Keratinocyte (primary cell): ENCODE data around the gene ISYNA1. TPM values are rescaled to one million over a fixed set of nuclear protein-coding genes. Genes with fewer than 3 reads are reported as not detected.

ENCODE experiments used
- DNase-seq: peaks from one replicate; pipeline ENCODE4 v3.0.0-alpha.2; 2011; ENCODE audit warnings: low read depth, missing footprints, low spot score
- FAIRE-seq: peaks from 2 replicates; lab custom pipeline; 2011; peaks lifted over from hg19 to GRCh38; lab: Jason Lieb, UNC
- H2AFZ ChIP-seq: 2 replicates; pipeline ENCODE4 v1.6.0; 2012; ENCODE audit warnings: low read length, control low read depth, inconsistent platforms; ENCODE audit not compliant: control insufficient read depth
- H3K27ac ChIP-seq: 2 replicates; pipeline ENCODE4 v1.5.1; 2011; ENCODE audit warnings: low read length; ENCODE audit not compliant: control insufficient read depth, insufficient read depth
- H3K27me3 ChIP-seq: 3 replicates; pipeline ENCODE4 v1.6.0; 2011; ENCODE audit warnings: low read length; ENCODE audit not compliant: control insufficient read depth, insufficient read depth; ENCODE audit errors: extremely low read depth
- H3K36me3 ChIP-seq, 2 experiments: 2 replicates in 1 of 2; 3 replicates in 1 of 2; pipeline ENCODE4 v1.5.1; 2011; ENCODE audit warnings: low read length in 2 of 2, mild to moderate bottlenecking in 1 of 2; ENCODE audit not compliant: control insufficient read depth in 2 of 2, insufficient read depth in 2 of 2; ENCODE audit errors: extremely low read depth in 1 of 2
- H3K4me1 ChIP-seq: 3 replicates; pipeline ENCODE4 v1.5.1; 2011; ENCODE audit warnings: low read length; ENCODE audit not compliant: control insufficient read depth, insufficient read depth; ENCODE audit errors: extremely low read depth
- H3K4me2 ChIP-seq: 3 replicates; pipeline ENCODE4 v1.6.0; 2011; ENCODE audit warnings: low read depth, low read length; ENCODE audit not compliant: control insufficient read depth, insufficient read depth; ENCODE audit errors: extremely low read depth
- H3K4me3 ChIP-seq, 3 experiments: fragments of 200-600 bp in 1 of 3; sonication (generic) in 1 of 3; 2 replicates in 2 of 3; 3 replicates in 1 of 3; pipeline ENCODE4 v1.5.1; 2011 to 2016; ENCODE audit warnings: low read length in 3 of 3, mild to moderate bottlenecking in 3 of 3, control low read depth in 2 of 3, inconsistent platforms in 1 of 3, low read depth in 1 of 3, mixed read lengths in 1 of 3, mixed run types in 1 of 3, moderate library complexity in 1 of 3; ENCODE audit not compliant: control insufficient read depth in 2 of 3, insufficient read depth in 2 of 3; ENCODE audit errors: extremely low read depth in 1 of 3
- H3K79me2 ChIP-seq: 2 replicates; pipeline ENCODE4 v1.6.0; 2012; ENCODE audit warnings: low read length; ENCODE audit not compliant: control insufficient read depth, insufficient read depth
- H3K9ac ChIP-seq: 3 replicates; pipeline ENCODE4 v1.6.0; 2011; ENCODE audit warnings: low read length; ENCODE audit not compliant: control insufficient read depth, insufficient read depth; ENCODE audit errors: extremely low read depth
- H3K9me1 ChIP-seq: 3 replicates; pipeline ENCODE4 v1.6.0; 2011; ENCODE audit warnings: low read length; ENCODE audit not compliant: control insufficient read depth, insufficient read depth; ENCODE audit errors: extremely low read depth
- H3K9me3 ChIP-seq: 2 replicates; pipeline ENCODE4 v1.5.1; 2012; ENCODE audit warnings: low read depth, low read length; ENCODE audit not compliant: control insufficient read depth
- H4K20me1 ChIP-seq: 3 replicates; pipeline ENCODE4 v1.6.0; 2011; ENCODE audit warnings: low read length; ENCODE audit not compliant: control insufficient read depth, insufficient read depth; ENCODE audit errors: extremely low read depth
- CTCF ChIP-seq, 3 experiments: IDR thresholded peaks in 1 of 3; conservative IDR thresholded peaks in 1 of 3; optimal IDR thresholded peaks in 1 of 3; 2 replicates in 2 of 3; 3 replicates in 1 of 3; pipeline versions ENCODE3 to v1.5.1; 2011; ENCODE audit warnings: low read length in 3 of 3, mild to moderate bottlenecking in 3 of 3, moderate library complexity in 2 of 3, control low read depth in 1 of 3, inconsistent platforms in 1 of 3; ENCODE audit not compliant: insufficient read depth in 2 of 3; ENCODE audit errors: extremely low read depth in 1 of 3
- EZH2 ChIP-seq: IDR thresholded peaks from one replicate; pipeline ENCODE4 v1.6.1; 2012; ENCODE audit warnings: inconsistent platforms, mild to moderate bottlenecking, low read length, moderate library complexity
- dilution Hi-C: fragments of 300-500 bp; cut with MboI; formaldehyde crosslinking; loops from one replicate; pipeline ENCODE4 v1.7.0; 2020; ENCODE audit warnings: low sequenced_read_pairs; ENCODE audit not compliant: extremely low pct_ligation_motif_present
- polyA plus RNA-seq, 5 experiments: library from polyadenylated mRNA; depleted of rRNA in 3 of 5; stranded (reverse) in 3 of 5; stranded (forward) in 1 of 5; unstranded in 1 of 5; fragments of >200 nt; gene quantifications; 1 replicate in 1 of 5; 2 replicates in 3 of 5; 3 replicates in 1 of 5; pipeline versions ENCODE4 v1.2.1 to v1.2.3, GENCODE V29; 2011 to 2012; ENCODE audit warnings: missing spikeins in 2 of 5, low read depth in 1 of 5, low replicate concordance in 1 of 5

ISYNA1 gene
- polyA plus RNA-seq, 1 donor (not counting 4 experiments of a cell fraction or from before 2014, with no cell fraction given): 3.5 TPM

DNA sequence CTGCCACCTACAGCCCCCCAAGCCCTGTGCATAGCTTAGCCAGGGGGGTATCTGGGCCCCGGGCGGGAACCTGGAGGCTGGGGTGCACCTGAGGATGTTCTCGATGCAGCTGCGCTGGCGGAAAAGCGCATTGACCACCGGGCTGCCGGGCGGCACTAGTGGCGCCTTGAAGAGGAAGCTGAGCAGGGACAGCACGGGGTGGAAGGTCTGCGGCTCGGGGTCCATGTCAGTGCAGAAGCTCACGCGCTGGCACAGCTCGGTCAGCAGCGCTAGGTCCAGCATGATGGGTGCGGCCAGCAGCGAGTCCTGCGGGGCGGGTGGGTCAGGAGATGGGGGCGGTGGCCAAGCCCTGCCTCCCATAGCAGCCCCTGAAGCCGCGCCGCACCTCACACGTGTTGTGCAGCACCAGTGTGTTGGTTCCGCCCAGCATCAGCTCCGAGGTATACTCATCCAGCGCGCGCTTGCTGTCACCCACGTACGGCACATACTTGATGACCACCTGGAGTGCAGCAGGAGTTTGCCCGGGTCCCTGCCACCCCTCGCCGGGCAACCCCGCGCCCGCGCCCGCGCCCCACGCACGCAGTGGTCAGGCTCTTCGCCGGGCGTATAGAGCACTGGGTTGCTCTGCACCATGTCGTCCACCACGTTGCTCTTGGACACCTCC, 2.6 kb downstream of the ISYNA1 start:
- no peak overlapping the region for H3K9ac ChIP-seq
- TF ChIP-seq EZH2 (no peak), CTCF (optimal IDR thresholded peaks at IDR 0.05 in 1 of 3, IDR thresholded peaks at IDR 0.05 in 1 of 3, conservative IDR thresholded peaks at IDR 0.05 in 1 of 3; ENCODE audit: extremely low read depth in 1 of 3, insufficient read depth in 2 of 3, low read length in 3 of 3) (no peak)
- no peaks in the 10 kb centered on the region for H3K27me3 ChIP-seq
- no peak for FAIRE-seq
- H4K20me1 ChIP-seq: no peaks in the 10 kb centered on the region
- no peak for DNase-seq
- H3K36me3 ChIP-seq: peaks cover 0 to 1% of the 10 kb centered on the region in 2 experiments
- no peak overlapping the region for H3K27ac ChIP-seq
- H2AFZ ChIP-seq: no peak overlapping the region
- H3K4me1 ChIP-seq: peaks cover 20% of the 10 kb centered on the region
- H3K9me1 ChIP-seq: peaks cover 5% of the 10 kb centered on the region
- no peaks in the 10 kb centered on the region for H3K9me3 ChIP-seq
- dilution Hi-C loops: no loop called here
- no peak overlapping the region for H3K4me2 ChIP-seq
- H3K79me2 ChIP-seq: no peaks in the 10 kb centered on the region
- no peak overlapping the region for H3K4me3 ChIP-seq

- FAIRE-seq (no peak), DNase-seq (no peak)
- Histone ChIP-seq H3K27me3 (no peaks in the 10 kb centered on the region), H3K9me1 (peaks cover 5% of the 10 kb centered on the region), H3K9me3 (no peaks in the 10 kb centered on the region), H2AFZ (no peak overlapping the region), H4K20me1 (no peaks in the 10 kb centered on the region), H3K4me2 (no peak overlapping the region), H3K9ac (no peak overlapping the region), H3K36me3 (peaks cover 0 to 1% of the 10 kb centered on the region in 2 experiments), H3K4me3 (no peak overlapping the region), H3K4me1 (peaks cover 18% of the 10 kb centered on the region), H3K27ac (no peak overlapping the region), H3K79me2 (no peaks in the 10 kb centered on the region)
- dilution Hi-C loops: no loop called here
- TF ChIP-seq CTCF (optimal IDR thresholded peaks at IDR 0.05 in 1 of 3, IDR thresholded peaks at IDR 0.05 in 1 of 3, conservative IDR thresholded peaks at IDR 0.05 in 1 of 3; ENCODE audit: extremely low read depth in 1 of 3, insufficient read depth in 2 of 3, low read length in 3 of 3) (no peak), EZH2 (no peak)
Observed at GRCh38 chr19:18434411-18435175, 3.3 kb downstream of the ISYNA1 start.
